ENCODE results near the gene CDK16.

The CDK16 gene

DNA sequence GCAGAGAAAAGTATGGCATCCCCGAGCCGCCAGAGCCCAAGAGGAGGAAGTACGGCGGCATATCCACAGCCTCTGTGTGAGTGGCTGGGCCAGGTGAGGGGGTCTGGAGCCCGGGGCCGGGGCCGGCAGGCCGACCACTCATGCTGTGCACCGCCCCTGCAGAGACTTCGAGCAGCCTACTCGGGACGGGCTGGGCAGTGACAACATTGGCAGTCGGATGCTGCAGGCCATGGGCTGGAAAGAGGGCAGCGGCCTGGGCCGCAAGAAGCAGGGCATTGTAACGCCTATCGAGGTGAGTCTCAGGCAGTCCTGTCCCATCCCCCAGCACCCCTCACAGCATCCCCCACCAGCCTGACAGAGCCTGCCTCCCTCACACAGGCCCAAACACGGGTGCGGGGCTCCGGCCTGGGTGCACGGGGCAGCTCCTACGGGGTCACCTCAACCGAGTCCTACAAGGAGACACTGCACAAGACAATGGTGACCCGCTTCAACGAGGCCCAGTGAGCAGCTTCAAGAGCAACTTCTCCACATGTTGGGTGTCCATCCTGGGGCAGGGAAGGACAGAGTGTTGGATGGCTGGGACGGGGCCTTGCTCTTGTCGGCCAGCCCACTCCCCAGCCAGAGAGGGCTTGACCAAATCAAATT, 32.3 kb upstream of the CDK16 start:
- DNase-seq (ENCODE audit: low spot score): no peak

DNA sequence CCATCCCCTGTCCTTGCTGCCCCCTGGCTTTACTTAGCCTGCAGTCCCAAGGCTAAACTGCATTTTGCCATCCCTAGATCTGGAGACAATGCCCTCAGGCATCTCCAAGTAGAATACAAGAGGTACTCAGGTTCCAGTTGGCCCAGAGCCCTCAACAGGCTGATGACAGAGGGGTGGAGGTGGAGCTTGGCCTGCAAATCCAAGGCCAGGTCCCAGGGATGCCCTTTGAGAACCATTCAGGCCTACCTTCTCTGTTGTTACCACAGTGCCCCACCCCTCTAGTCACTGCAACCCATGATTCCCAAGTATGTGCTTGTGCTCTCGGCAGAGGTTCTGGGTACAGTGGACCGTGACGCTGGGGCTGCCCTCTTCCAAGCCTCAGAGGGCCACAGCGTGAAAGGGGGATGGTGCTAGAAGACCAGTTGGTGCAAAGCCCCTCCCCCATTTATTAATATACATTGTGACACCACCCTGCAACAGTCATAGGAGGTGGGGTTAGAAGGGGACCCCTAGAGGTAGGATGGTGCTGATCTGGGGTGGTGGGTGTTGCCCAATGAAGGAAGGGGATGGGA, 31.3 kb upstream of the CDK16 start:
- no peak for DNase-seq (ENCODE audit: low spot score)

DNA sequence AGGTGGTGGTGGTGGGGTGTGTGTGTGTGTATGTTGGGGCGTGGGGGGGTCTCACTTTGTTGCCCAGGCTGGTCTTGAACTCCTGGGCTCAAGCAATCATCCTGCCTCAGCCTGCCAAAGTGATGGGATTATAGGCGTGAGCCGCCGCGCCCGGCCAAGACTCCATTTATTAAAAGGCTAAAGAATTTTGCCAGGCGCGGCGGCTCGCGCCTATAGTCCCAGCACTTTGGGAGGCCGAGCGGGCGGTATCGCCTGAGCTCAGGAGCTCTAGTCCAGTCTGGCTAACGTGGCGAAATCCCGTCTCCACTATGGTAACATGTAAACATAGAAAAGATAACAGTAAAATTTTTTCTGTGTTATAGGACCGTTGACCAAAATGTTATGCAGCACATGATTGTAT, 28.6 kb upstream of the CDK16 start:
- no peak for DNase-seq (ENCODE audit: low spot score)

- peak; percentile 87 for DNase-seq (ENCODE audit: low spot score)
Measured at GRCh38 chrX:47190445-47191269, 27.8 kb upstream of the CDK16 start.

DNA sequence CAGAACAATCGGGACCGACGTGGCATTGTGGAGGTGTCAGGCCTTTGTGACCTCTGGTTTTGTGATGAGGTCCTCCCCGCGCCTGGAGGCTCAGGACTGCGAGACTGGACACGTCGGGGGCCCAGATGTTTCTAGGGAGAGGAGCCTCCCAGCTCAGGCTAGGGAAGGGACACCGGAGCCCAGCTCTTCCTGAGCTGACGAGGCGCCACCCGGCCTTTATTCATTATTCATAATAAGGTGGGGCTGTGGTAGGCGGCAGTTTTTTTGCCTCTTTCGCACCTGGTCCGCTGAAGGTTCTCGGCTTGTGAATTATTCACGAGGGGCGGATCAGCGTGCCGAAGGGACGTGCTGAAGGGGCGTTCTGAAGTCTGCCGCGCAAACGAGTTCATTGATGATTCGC, 27.1 kb upstream of the CDK16 start:
- DNase-seq (ENCODE audit: low spot score): peak; percentile 42

GRCh38 chrX:47191806-47192401, 26.6 kb upstream of the CDK16 start:
- peak; percentile 26 for DNase-seq (ENCODE audit: low spot score)

DNA sequence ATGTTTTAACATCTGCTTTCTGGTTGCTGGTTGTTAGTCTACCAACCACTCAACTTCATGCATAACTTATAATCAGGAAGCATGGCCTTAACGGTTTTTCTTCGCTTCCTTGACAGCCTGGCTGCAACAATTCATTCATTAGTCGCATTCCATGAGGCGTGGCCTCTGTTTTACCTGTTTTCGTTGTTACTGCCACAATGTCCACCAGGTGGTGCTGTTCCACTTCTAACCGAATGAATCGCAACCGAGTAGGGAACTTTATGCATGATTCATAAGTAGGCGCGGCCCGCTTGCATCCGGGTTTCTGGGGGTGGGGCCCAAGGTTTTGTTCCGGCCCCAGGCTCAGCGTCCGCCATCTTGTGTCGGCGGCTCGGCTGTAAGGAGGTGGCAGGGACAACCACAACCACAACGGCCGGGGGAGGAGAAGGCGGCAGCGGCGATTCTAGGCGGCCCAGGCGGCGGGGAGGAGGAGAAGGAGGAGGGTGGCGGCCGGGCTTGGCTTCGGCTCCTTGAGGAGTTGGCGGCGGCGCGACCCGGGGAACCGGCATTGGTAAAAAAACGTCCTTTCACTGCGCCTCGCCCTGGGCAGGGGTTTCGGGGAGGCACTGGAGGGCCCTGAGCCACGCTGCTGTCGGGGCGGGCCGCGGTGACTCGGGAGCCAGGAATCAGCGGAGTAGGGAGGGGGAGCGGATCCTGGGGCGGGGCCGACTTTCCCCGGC, 24.8 kb upstream of the CDK16 start, which contains the start of gene UBA1:
Gene UBA1, plus strand, starts transcription at position 355 of the 719 bp plus-strand sequence. CDS start 4,974 bp downstream, outside the sequence.
- peak; percentile 84 for DNase-seq (ENCODE audit: low spot score)

- DNase-seq (ENCODE audit: low spot score): no peak
Measured at GRCh38 chrX:47194194-47194787, 24.2 kb upstream of the CDK16 start.

GRCh38 chrX:47196098-47196497, 22.4 kb upstream of the CDK16 start:
- DNase-seq (ENCODE audit: low spot score): no peak

GRCh38 chrX:47197526-47197925, 21.0 kb upstream of the CDK16 start:
- DNase-seq (ENCODE audit: low spot score): no peak

DNA sequence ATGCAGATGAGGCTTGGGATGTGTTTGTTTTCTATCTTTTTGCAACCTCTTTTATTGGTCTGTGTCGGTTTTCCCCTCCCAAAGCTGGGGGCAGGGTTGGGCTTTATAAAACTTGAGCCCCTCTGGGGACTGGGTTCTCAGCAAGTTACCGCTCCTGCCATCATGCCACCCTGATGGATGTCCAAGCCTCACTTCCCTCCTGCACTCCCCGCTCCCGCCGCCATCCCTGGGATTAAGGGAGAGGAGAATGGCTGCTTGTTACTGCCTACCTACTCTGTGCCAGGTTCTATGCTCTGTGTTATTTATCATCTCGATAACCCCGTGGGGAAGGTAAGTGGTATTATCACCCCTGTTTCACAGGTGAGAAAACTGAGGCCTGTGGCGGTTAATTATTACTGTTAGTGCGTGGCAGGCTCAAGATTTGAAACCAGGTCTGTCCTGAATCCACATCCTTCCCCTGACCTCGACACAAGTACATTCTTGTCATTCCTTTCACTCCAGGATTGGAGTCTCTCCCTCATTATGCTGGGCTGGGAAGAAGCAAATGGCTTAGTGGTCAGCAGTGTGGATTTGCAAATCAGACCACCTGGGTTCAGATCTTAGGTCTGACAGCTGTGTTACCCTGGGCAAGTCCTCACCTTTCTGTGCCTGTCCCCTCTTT, 20.3 kb upstream of the CDK16 start:
- DNase-seq (ENCODE audit: low spot score): no peak

- no peak for DNase-seq (ENCODE audit: low spot score)
Measured at GRCh38 chrX:47198687-47199080, 19.8 kb upstream of the CDK16 start.

DNA sequence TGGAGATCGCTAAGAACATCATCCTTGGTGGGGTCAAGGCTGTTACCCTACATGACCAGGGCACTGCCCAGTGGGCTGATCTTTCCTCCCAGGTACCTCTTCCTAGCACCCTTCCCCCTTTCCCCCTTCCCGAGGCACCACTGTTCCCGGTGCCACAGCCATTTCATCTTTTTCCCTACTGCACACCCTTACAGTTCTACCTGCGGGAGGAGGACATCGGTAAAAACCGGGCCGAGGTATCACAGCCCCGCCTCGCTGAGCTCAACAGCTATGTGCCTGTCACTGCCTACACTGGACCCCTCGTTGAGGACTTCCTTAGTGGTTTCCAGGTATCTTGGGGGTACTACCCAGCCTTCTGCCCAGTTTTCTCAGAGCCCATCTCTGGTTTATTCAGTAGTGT, 19.2 kb upstream of the CDK16 start:
- no peak for DNase-seq (ENCODE audit: low spot score)

DNA sequence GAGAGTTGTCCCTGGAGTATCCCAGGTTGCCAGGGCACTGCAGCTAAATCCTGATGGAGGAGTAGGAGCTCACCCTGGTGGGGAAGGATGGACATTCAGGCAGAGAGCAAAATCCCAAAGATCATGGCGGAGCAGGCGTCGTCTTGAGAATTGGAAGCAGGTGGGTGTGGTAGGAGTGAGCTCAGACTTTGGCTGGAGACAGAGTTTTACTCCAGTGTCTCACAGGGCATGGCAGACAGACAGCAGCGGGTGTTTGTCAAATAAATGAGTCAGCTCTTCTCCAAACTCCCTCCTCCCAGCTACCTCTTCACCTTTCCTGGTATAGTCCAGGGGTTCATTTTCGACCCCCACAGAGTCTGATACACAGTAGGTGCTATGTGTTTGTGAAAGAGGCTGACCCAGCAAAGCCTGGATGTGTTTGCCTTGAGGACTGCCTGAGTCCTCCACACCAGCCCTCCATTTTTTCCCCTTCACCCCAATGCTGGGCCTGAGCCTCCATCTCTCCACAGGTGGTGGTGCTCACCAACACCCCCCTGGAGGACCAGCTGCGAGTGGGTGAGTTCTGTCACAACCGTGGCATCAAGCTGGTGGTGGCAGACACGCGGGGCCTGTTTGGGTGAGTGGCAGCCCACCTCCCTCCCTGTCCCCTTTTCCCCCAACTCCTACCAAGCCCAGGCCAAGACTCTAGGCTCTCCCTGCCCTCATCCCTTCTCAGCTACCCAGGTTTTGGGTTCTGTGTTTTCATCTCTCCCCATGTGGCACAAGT, 17.9 kb upstream of the CDK16 start:
- DNase-seq (ENCODE audit: low spot score): no peak

- no peak for DNase-seq (ENCODE audit: low spot score)
Measured at GRCh38 chrX:47201345-47201944, 17.0 kb upstream of the CDK16 start.

DNA sequence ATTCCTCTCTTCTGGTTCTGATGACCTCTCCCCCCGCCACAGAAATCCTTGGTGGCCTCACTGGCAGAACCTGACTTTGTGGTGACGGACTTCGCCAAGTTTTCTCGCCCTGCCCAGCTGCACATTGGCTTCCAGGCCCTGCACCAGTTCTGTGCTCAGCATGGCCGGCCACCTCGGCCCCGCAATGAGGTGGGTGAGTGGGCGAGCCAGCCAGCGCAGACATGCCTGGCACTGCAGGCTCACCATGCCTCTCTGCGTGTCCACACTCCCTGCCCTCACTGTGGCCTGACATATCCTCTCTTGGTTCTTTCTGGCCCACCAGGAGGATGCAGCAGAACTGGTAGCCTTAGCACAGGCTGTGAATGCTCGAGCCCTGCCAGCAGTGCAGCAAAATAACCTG, 16.2 kb upstream of the CDK16 start:
- DNase-seq (ENCODE audit: low spot score): no peak

DNA sequence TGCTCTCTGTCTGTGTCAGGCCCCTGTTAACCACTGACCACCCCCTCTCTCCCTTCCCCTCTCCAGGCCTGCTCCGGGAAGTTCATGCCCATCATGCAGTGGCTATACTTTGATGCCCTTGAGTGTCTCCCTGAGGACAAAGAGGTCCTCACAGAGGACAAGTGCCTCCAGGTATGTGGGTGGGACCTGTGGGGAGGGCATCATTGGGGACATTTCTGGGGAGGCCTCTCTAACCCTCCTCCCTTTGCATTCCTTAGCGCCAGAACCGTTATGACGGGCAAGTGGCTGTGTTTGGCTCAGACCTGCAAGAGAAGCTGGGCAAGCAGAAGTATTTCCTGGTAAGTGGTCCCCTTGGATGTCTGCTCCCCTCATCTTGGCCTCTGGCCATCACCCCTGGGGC, 15.6 kb upstream of the CDK16 start:
- no peak for DNase-seq (ENCODE audit: low spot score)

- no peak for DNase-seq (ENCODE audit: low spot score)
Measured at GRCh38 chrX:47204970-47205369, 13.5 kb upstream of the CDK16 start.

GRCh38 chrX:47206316-47206715, 12.2 kb upstream of the CDK16 start:
- no peak for DNase-seq (ENCODE audit: low spot score)

GRCh38 chrX:47208108-47208507, 10.4 kb upstream of the CDK16 start:
- no peak for DNase-seq (ENCODE audit: low spot score)

Measured in germinal center (tissue), 1 donor.